Activated CD4-positive, alpha-beta T cell treated with anti-CD3 and anti-CD28 coated beads for 24 hours (primary cell): Measurements from ENCODE around the gene KLHDC1.

ENCODE experiments used
- DNase-seq, 2 donors: peaks; one replicate each; pipeline ENCODE4 v3.0.0-alpha.2; 2020; ENCODE audit warnings: low read depth in 2 of 2

KLHDC1 gene

GRCh38 chr14:49783394-49784014 is 90.6 kb downstream of the KLHDC1 start:
- DNase-seq, result no peak

GRCh38 chr14:49786315-49786714 is 93.4 kb downstream of the KLHDC1 start:
- DNase-seq, result no peak

GRCh38 chr14:49792618-49793017 is 99.7 kb downstream of the KLHDC1 start:
- DNase-seq, result no peak

- no peak for DNase-seq
These were observed 103.1 kb downstream of the KLHDC1 start for GRCh38 chr14:49796025-49796424.
